Measurements from ENCODE around the gene CAMTA1.

Gene CAMTA1

DNA sequence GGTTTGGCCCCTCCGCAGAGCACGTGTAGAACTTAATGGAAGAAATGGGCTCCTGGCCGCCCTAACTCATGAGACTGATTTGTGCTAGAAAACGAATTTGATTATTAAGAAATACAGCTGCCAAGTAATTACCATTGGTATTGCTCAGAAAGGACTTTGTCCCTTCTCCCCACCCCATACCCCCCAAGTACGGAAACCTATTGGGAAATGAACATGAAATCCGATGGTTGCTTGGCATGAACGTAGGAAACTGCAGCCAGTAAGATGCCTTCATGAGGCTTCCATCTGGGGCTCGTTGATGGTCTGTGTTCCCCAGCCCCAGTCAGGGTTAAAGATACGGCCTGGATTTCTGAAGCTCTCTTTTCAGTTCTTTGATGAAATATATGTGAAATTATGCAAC, 1020.2 kb downstream of the CAMTA1 start:
- no peak overlapping the region for H3K4ac ChIP-seq (ENCODE audit: low read depth, low read length)
- H2BK12ac ChIP-seq (ENCODE audit: low read length) = no peak overlapping the region
- H2AK5ac ChIP-seq (ENCODE audit: low read length) = no peak overlapping the region
- H3K27ac ChIP-seq (ENCODE audit: low read depth, low read length) = no peak overlapping the region
- H3K23ac ChIP-seq (ENCODE audit: low read length) = no peak overlapping the region
- no peak overlapping the region for H2BK5ac ChIP-seq (ENCODE audit: low read depth, low read length, poor library complexity)
- DNase-seq = no peak
- no peaks in the 10 kb centered on the region for H3K9me3 ChIP-seq (ENCODE audit: insufficient read depth, low read depth, low read length)
- no peak overlapping the region for H3K18ac ChIP-seq (ENCODE audit: low read length)
- H2BK120ac ChIP-seq (ENCODE audit: insufficient read depth, low read length, poor library complexity) = no peak overlapping the region
- H4K12ac ChIP-seq (ENCODE audit: low read depth, low read length) = no peak overlapping the region
- H3K14ac ChIP-seq (ENCODE audit: low read length) = no peak overlapping the region
- no peaks in the 10 kb centered on the region for H3K36me3 ChIP-seq (ENCODE audit: control insufficient read depth in 1 of 2, insufficient read depth in 2 of 2, low read length in 2 of 2)
- no peak overlapping the region for H2AFZ ChIP-seq (ENCODE audit: insufficient read depth, low read length, poor library complexity)
- H3K4me3 ChIP-seq (ENCODE audit: low read depth, low read length) = no peak overlapping the region
- H4K8ac ChIP-seq (ENCODE audit: low read depth, low read length) = no peak overlapping the region
- no peaks in the 10 kb centered on the region for H3K4me1 ChIP-seq (ENCODE audit: control insufficient read depth in 1 of 2, insufficient read depth in 2 of 2, low read length in 2 of 2)
- H3K27me3 ChIP-seq (ENCODE audit: insufficient read depth, low read length) = no peaks in the 10 kb centered on the region
- WGBS (ENCODE audit: extremely low coverage, insufficient coverage, insufficient read length) = no CpG with 5 or more reads among the region's 9 CpGs
- H3K4me2 ChIP-seq (ENCODE audit: low read length) = no peak overlapping the region
- no peak overlapping the region for H3K9ac ChIP-seq (ENCODE audit: low read length)
- no peaks in the 10 kb centered on the region for H3K79me2 ChIP-seq (ENCODE audit: control insufficient read depth, insufficient read depth, low read length, poor library complexity)
- no peaks in the 10 kb centered on the region for H3K79me1 ChIP-seq (ENCODE audit: low read length)
- no peak overlapping the region for H4K91ac ChIP-seq (ENCODE audit: low read depth, low read length)

DNA sequence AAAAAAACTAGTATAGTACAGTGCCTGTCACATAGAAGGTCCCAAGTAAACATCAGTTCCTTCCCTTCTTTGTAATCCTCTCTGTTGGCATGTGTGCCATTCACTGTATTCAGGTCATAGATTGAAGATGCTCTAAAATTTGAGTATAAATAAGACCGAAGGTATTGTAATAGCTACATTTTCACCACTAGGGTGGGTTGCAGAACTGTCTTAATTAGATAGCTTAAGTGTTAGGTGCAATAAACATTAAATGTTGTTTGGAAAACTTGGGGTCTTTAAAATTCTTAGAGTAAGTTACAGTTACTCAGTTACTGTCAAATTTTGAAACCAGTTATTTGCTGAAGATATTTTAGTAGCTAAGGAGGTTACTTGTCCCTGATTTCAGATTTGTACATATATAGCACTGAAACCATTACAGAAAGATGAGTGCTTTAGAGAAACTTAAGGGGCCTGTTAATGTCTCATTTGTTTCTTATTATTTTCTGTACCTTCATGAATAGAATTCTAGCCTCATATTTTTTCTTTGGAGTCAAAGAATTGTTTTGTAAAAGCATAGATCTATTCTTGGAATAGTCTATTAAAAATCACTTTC, 1023.1 kb downstream of the CAMTA1 start:
- Histone ChIP-seq H3K27me3 (ENCODE audit: insufficient read depth, low read length) (no peaks in the 10 kb centered on the region), H3K27ac (ENCODE audit: low read depth, low read length) (no peak overlapping the region), H3K9me3 (ENCODE audit: insufficient read depth, low read depth, low read length) (no peaks in the 10 kb centered on the region), H3K4me1 (ENCODE audit: control insufficient read depth in 1 of 2, insufficient read depth in 2 of 2, low read length in 2 of 2) (no peaks in the 10 kb centered on the region), H3K79me2 (ENCODE audit: control insufficient read depth, insufficient read depth, low read length, poor library complexity) (no peaks in the 10 kb centered on the region), H3K36me3 (ENCODE audit: control insufficient read depth in 1 of 2, insufficient read depth in 2 of 2, low read length in 2 of 2) (no peaks in the 10 kb centered on the region), H2AFZ (ENCODE audit: insufficient read depth, low read length, poor library complexity) (no peak overlapping the region), H4K8ac (ENCODE audit: low read depth, low read length) (no peak overlapping the region), H3K18ac (ENCODE audit: low read length) (no peak overlapping the region), H3K79me1 (ENCODE audit: low read length) (no peaks in the 10 kb centered on the region), H2BK12ac (ENCODE audit: low read length) (no peak overlapping the region), H2BK120ac (ENCODE audit: insufficient read depth, low read length, poor library complexity) (no peak overlapping the region), H3K4me3 (ENCODE audit: low read depth, low read length) (no peak overlapping the region), H2BK5ac (ENCODE audit: low read depth, low read length, poor library complexity) (no peak overlapping the region), H3K4ac (ENCODE audit: low read depth, low read length) (no peak overlapping the region), H3K23ac (ENCODE audit: low read length) (no peak overlapping the region), H3K14ac (ENCODE audit: low read length) (no peak overlapping the region), H3K9ac (ENCODE audit: low read length) (no peak overlapping the region), H4K91ac (ENCODE audit: low read depth, low read length) (no peak overlapping the region), H3K4me2 (ENCODE audit: low read length) (no peak overlapping the region), H4K12ac (ENCODE audit: low read depth, low read length) (no peak overlapping the region), H2AK5ac (ENCODE audit: low read length) (no peak overlapping the region)
- peak in 1 of 2 donors; percentile 34 for DNase-seq
- WGBS (ENCODE audit: extremely low coverage, insufficient coverage, insufficient read length) = no CpG with 5 or more reads among the region's 1 CpG

DNA sequence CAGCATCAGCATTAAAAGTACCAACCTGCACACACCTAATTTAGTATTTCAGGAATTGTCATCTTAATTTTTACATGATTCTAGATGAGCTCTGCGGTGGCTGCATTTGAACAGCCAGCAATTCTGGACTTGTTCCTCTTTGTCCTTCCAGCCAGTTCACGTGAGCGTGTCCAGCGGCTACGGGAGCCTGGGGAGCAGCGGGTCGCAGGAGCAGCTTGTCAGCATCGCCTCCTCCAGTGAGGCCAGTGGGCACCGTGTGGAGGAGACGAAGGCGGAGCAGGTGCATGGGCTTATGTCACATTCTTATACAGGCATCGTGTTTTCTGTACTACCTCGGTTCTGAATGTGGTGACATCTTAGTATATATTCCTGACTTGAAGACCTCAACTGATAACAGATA, 1024.5 kb downstream of the CAMTA1 start:
- Histone ChIP-seq H2AFZ (ENCODE audit: insufficient read depth, low read length, poor library complexity) (no peak overlapping the region), H3K4me2 (ENCODE audit: low read length) (no peak overlapping the region), H3K79me1 (ENCODE audit: low read length) (no peaks in the 10 kb centered on the region), H3K9ac (ENCODE audit: low read length) (no peak overlapping the region), H4K91ac (ENCODE audit: low read depth, low read length) (no peak overlapping the region), H3K18ac (ENCODE audit: low read length) (no peak overlapping the region), H2AK5ac (ENCODE audit: low read length) (no peak overlapping the region), H3K4me3 (ENCODE audit: low read depth, low read length) (no peak overlapping the region), H2BK5ac (ENCODE audit: low read depth, low read length, poor library complexity) (no peak overlapping the region), H2BK120ac (ENCODE audit: insufficient read depth, low read length, poor library complexity) (no peak overlapping the region), H2BK12ac (ENCODE audit: low read length) (no peak overlapping the region), H3K14ac (ENCODE audit: low read length) (no peak overlapping the region), H3K79me2 (ENCODE audit: control insufficient read depth, insufficient read depth, low read length, poor library complexity) (no peaks in the 10 kb centered on the region), H4K8ac (ENCODE audit: low read depth, low read length) (no peak overlapping the region), H3K9me3 (ENCODE audit: insufficient read depth, low read depth, low read length) (no peaks in the 10 kb centered on the region), H4K12ac (ENCODE audit: low read depth, low read length) (no peak overlapping the region), H3K27me3 (ENCODE audit: insufficient read depth, low read length) (no peaks in the 10 kb centered on the region), H3K27ac (ENCODE audit: low read depth, low read length) (no peak overlapping the region), H3K4ac (ENCODE audit: low read depth, low read length) (no peak overlapping the region), H3K4me1 (ENCODE audit: control insufficient read depth in 1 of 2, insufficient read depth in 2 of 2, low read length in 2 of 2) (no peaks in the 10 kb centered on the region), H3K23ac (ENCODE audit: low read length) (no peak overlapping the region), H3K36me3 (ENCODE audit: control insufficient read depth in 1 of 2, insufficient read depth in 2 of 2, low read length in 2 of 2) (no peaks in the 10 kb centered on the region)
- no CpG with 5 or more reads among the region's 13 CpGs for WGBS (ENCODE audit: extremely low coverage, insufficient coverage, insufficient read length)
- no peak for DNase-seq

DNA sequence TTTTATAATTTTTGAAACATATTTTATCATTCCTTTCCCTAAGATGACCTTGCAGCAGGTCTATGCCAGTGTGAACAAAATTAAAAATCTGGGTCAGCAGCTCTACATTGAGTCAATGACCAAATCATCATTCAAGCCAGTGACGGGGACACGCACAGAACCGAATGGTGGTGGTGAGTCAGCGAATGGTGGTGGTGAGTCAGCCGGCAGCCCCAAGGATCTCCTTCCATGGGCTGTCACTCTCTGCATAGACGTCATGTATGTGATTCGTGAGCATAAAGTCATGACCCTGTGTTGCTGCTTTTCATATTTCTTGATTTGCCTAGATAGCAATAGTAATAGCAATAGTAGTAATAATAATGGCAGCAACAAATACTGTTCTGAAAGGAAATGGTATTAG, 1025.1 kb downstream of the CAMTA1 start:
- DNase-seq = peak; percentile 54 to 64
- WGBS (ENCODE audit: extremely low coverage, insufficient coverage, insufficient read length) = no CpG with 5 or more reads among the region's 7 CpGs
- Histone ChIP-seq H3K36me3 (ENCODE audit: control insufficient read depth in 1 of 2, insufficient read depth in 2 of 2, low read length in 2 of 2) (no peaks in the 10 kb centered on the region), H2AFZ (ENCODE audit: insufficient read depth, low read length, poor library complexity) (no peak overlapping the region), H2AK5ac (ENCODE audit: low read length) (no peak overlapping the region), H3K14ac (ENCODE audit: low read length) (no peak overlapping the region), H3K79me1 (ENCODE audit: low read length) (no peaks in the 10 kb centered on the region), H3K4me1 (ENCODE audit: control insufficient read depth in 1 of 2, insufficient read depth in 2 of 2, low read length in 2 of 2) (no peaks in the 10 kb centered on the region), H3K4ac (ENCODE audit: low read depth, low read length) (no peak overlapping the region), H3K9me3 (ENCODE audit: insufficient read depth, low read depth, low read length) (no peaks in the 10 kb centered on the region), H3K9ac (ENCODE audit: low read length) (no peak overlapping the region), H4K12ac (ENCODE audit: low read depth, low read length) (no peak overlapping the region), H3K23ac (ENCODE audit: low read length) (no peak overlapping the region), H3K18ac (ENCODE audit: low read length) (no peak overlapping the region), H3K79me2 (ENCODE audit: control insufficient read depth, insufficient read depth, low read length, poor library complexity) (no peaks in the 10 kb centered on the region), H3K27me3 (ENCODE audit: insufficient read depth, low read length) (no peaks in the 10 kb centered on the region), H2BK120ac (ENCODE audit: insufficient read depth, low read length, poor library complexity) (no peak overlapping the region), H3K4me2 (ENCODE audit: low read length) (no peak overlapping the region), H2BK12ac (ENCODE audit: low read length) (no peak overlapping the region), H4K8ac (ENCODE audit: low read depth, low read length) (no peak overlapping the region), H2BK5ac (ENCODE audit: low read depth, low read length, poor library complexity) (no peak overlapping the region), H3K27ac (ENCODE audit: low read depth, low read length) (no peak overlapping the region), H4K91ac (ENCODE audit: low read depth, low read length) (no peak overlapping the region), H3K4me3 (ENCODE audit: low read depth, low read length) (no peak overlapping the region)
